Testis (tissue), 2 donors: ENCODE data around the gene SLC9A6.

Experiments used
- POLR2A ChIP-seq: fragments of 450-650 bp; IDR thresholded peaks from one replicate; pipeline ENCODE4 v1.6.1; 2017; ENCODE audit warnings: antibody characterized with exemption, mild to moderate bottlenecking, moderate library complexity
- TF ChIP-seq, protein P1 (sequence below), 3 experiments: fragments of 450-650 bp in 2 of 3; fragments of 200-600 bp in 1 of 3; sonication (generic) in 1 of 3; IDR thresholded peaks; one replicate each; pipeline ENCODE4 v1.5.1; 2016 to 2019; ENCODE audit warnings: antibody characterized with exemption in 3 of 3, mild to moderate bottlenecking in 2 of 3, moderate library complexity in 1 of 3

DNA sequence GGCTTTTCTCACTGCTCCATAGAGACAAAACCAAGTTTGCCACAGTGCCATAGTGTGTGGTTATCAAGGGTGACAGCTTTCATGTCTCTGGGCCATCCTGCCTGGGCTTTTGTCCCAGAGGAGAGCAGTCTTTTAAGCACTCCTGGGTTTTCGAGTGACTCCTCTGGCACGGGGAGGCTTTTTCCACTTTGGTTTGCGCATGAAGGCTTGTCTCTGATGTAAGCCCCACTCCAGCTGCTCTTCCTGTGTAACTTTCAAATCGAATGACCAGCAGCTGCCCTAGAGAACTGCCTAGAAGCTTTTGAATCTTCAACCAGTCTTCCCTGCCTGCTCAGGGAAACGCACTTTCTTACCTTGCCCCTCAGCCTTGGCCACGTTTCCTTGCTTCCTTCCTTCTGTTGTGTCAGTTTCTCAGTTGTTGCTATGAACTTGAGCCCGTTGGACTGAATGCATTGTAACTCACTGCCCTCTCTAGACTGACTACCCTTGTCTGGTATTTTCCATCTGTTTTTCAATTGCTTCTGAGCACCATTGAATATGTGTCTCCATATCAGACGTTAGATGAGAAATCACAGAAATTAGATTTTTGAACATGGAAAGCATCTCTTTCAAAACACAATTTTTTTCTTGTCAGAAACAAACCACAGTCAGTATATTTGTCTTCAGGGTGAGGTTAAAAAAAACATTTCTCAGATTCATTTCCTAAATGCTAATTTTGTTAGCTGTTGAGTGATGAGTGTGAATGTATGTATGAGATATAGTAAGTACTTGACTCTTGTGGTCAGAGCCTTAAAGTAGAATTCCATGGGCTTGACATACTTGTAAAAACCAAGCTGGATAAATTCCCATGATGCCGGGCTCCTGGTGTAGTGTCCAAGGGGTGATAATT is 45.3 kb downstream of the SLC9A6 start:
- TF ChIP-seq, protein P1, sequence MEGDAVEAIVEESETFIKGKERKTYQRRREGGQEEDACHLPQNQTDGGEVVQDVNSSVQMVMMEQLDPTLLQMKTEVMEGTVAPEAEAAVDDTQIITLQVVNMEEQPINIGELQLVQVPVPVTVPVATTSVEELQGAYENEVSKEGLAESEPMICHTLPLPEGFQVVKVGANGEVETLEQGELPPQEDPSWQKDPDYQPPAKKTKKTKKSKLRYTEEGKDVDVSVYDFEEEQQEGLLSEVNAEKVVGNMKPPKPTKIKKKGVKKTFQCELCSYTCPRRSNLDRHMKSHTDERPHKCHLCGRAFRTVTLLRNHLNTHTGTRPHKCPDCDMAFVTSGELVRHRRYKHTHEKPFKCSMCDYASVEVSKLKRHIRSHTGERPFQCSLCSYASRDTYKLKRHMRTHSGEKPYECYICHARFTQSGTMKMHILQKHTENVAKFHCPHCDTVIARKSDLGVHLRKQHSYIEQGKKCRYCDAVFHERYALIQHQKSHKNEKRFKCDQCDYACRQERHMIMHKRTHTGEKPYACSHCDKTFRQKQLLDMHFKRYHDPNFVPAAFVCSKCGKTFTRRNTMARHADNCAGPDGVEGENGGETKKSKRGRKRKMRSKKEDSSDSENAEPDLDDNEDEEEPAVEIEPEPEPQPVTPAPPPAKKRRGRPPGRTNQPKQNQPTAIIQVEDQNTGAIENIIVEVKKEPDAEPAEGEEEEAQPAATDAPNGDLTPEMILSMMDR (IDR thresholded peaks at IDR 0.05) = no peak
- no peak for TF ChIP-seq POLR2A
